Activated CD8-positive, alpha-beta memory T cell treated with anti-CD3 and anti-CD28 coated beads, Interleukin-2, amount 50 U/mL, for 1 hour (primary cell): ENCODE results near the gene FBLN1.
A peak's percentile ranks its signal among the peaks of the same experiment; 100 is the strongest.

Experiments used
- DNase-seq: peaks from one replicate; pipeline ENCODE4 v3.0.0-alpha.2; 2020; ENCODE audit errors: extremely low read depth

The FBLN1 gene

GRCh38 chr22:45638834-45639746 is 136.4 kb downstream of the FBLN1 start:
- no peak for DNase-seq

- DNase-seq, result no peak
These were observed 137.0 kb downstream of the FBLN1 start for GRCh38 chr22:45639747-45640102.

GRCh38 chr22:45640291-45640940 is 137.7 kb downstream of the FBLN1 start:
- no peak for DNase-seq

GRCh38 chr22:45640941-45641621 is 138.4 kb downstream of the FBLN1 start:
- DNase-seq, result no peak

- no peak for DNase-seq
These were observed 140.3 kb downstream of the FBLN1 start for GRCh38 chr22:45642986-45643385.

- no peak for DNase-seq
These were observed 142.0 kb downstream of the FBLN1 start for GRCh38 chr22:45644714-45645113.

GRCh38 chr22:45645150-45645525 is 142.5 kb downstream of the FBLN1 start:
- DNase-seq, result no peak

- DNase-seq, result peak; percentile 28
These were observed 143.1 kb downstream of the FBLN1 start for GRCh38 chr22:45645526-45646414.

- DNase-seq, result no peak
These were observed 145.0 kb downstream of the FBLN1 start for GRCh38 chr22:45647532-45648225.

- no peak for DNase-seq
These were observed 145.8 kb downstream of the FBLN1 start for GRCh38 chr22:45648301-45649117.

- no peak for DNase-seq
These were observed 147.1 kb downstream of the FBLN1 start for GRCh38 chr22:45649809-45650208.

GRCh38 chr22:45650721-45651120 is 148.0 kb downstream of the FBLN1 start:
- DNase-seq, result no peak
